K562 (cell line): ENCODE measurements around the gene ANKRD44. TPM values are rescaled to one million over a fixed set of nuclear protein-coding genes. Genes with fewer than 3 reads are reported as not detected.

Source experiments
- ATAC-seq: fragments of 200-7000 bp; cut with Tn5 transposase; 3 replicates; pipeline ENCODE4 v1.9.1; 2020; ENCODE audit warnings: moderate library complexity
- BruUV-seq: library from RNA; stranded (reverse); fragments of 400-500 nt; replicated peaks from 2 replicates; lab custom pipeline; 2021; lab: Mats Ljungman, UMichigan
- CTCF ChIA-PET: fragments of 300-600 bp; formaldehyde crosslinking; extraction: SDS; loops from one replicate; lab custom pipeline; 2021; ENCODE audit warnings: low intra/inter-chr PET ratio; lab: Yijun Ruan, JAX
- POLR2A ChIA-PET: fragments of 300-600, 350-650 bp; sonication (Branson Sonifier 250); formaldehyde crosslinking; extraction: SDS; loops from one replicate; lab custom pipeline; 2021; ENCODE audit warnings: antibody characterized with exemption, inconsistent platforms; lab: Yijun Ruan, JAX
- DNase-seq, 4 experiments: peaks; one replicate each; pipeline versions ENCODE4 v3.0.0 to v3.0.0-alpha.2; 2011 to 2018; ENCODE audit warnings: low spot score in 3 of 4, mixed read lengths in 3 of 4; ENCODE audit errors: extremely low read depth in 1 of 4
- FAIRE-seq: peaks from 2 replicates; lab custom pipeline; 2011; peaks lifted over from hg19 to GRCh38; lab: Jason Lieb, UNC
- H2AFZ ChIP-seq: 2 replicates; pipeline ENCODE4 v1.6.0; 2011; ENCODE audit warnings: low read depth, low read length, control low read depth, inconsistent platforms
- H3K27ac ChIP-seq: fragments of 200-600 bp; 3 replicates; pipeline ENCODE4 v1.8.0; 2011; ENCODE audit warnings: low read depth, mild to moderate bottlenecking, control low read depth, inconsistent platforms, low read length, moderate library complexity, mixed read lengths; ENCODE audit errors: extremely low read depth
- H3K27me3 ChIP-seq, 2 experiments: fragments of 300-600 bp in 1 of 2; 2 replicates in 1 of 2; 3 replicates in 1 of 2; pipeline versions ENCODE4 v1.6.0 to v1.8.0; 2011; ENCODE audit warnings: inconsistent platforms in 2 of 2, low read length in 2 of 2, mild to moderate bottlenecking in 1 of 2, mixed read lengths in 1 of 2, moderate library complexity in 1 of 2; ENCODE audit not compliant: control insufficient read depth in 2 of 2, insufficient read depth in 2 of 2
- H3K36me3 ChIP-seq: fragments of 300-600 bp; 3 replicates; pipeline ENCODE4 v1.8.0; 2011; ENCODE audit warnings: mild to moderate bottlenecking, low read length, inconsistent platforms; ENCODE audit not compliant: control insufficient read depth, insufficient read depth
- H3K4me1 ChIP-seq, 2 experiments: fragments of 200-600 bp in 1 of 2; replicated peaks in 1 of 2; 2 replicates in 1 of 2; 3 replicates in 1 of 2; pipeline versions ENCODE4 v1.5.1 to v1.8.0; 2011; ENCODE audit warnings: inconsistent platforms in 2 of 2, low read length in 2 of 2, mild to moderate bottlenecking in 1 of 2, mixed read lengths in 1 of 2, moderate library complexity in 1 of 2; ENCODE audit not compliant: control insufficient read depth in 2 of 2, insufficient read depth in 2 of 2
- H3K4me2 ChIP-seq: 2 replicates; pipeline ENCODE4 v1.6.1; 2011; ENCODE audit warnings: low read length, control low read depth, inconsistent platforms, mixed read lengths; ENCODE audit not compliant: insufficient read depth
- H3K4me3 ChIP-seq: fragments of 200-600 bp; sonication (generic), shearing (Covaris generic); 2 replicates; pipeline ENCODE4 v1.5.1; 2016; ENCODE audit warnings: control low read depth, inconsistent platforms
- H3K79me2 ChIP-seq: fragments of 200-600 bp; 3 replicates; pipeline ENCODE4 v1.8.0; 2011; ENCODE audit warnings: low read length, inconsistent platforms; ENCODE audit not compliant: control insufficient read depth, insufficient read depth
- H3K9ac ChIP-seq, 2 experiments: 2 replicates each; pipeline versions ENCODE4 v1.6.0 to v1.6.1; 2011; ENCODE audit warnings: low read depth in 2 of 2, low read length in 2 of 2, control low read depth in 1 of 2, inconsistent platforms in 1 of 2, mild to moderate bottlenecking in 1 of 2, mixed read lengths in 1 of 2; ENCODE audit not compliant: insufficient read depth in 1 of 2
- H3K9me1 ChIP-seq: one replicate; pipeline ENCODE4 v1.6.0; 2011; ENCODE audit warnings: inconsistent platforms, mild to moderate bottlenecking, low read length, moderate library complexity; ENCODE audit not compliant: control insufficient read depth, insufficient read depth
- H3K9me3 ChIP-seq: replicated peaks from 2 replicates; pipeline ENCODE4 v1.5.1; 2011; ENCODE audit warnings: low read depth, low read length, inconsistent platforms; ENCODE audit not compliant: control insufficient read depth, insufficient read depth
- H4K20me1 ChIP-seq: replicated peaks from 2 replicates; pipeline ENCODE4 v1.6.1; 2011; ENCODE audit warnings: low read length, inconsistent platforms, mixed read lengths; ENCODE audit not compliant: control insufficient read depth, insufficient read depth
- GABPB2 ChIP-seq: fragments of 250-450 bp; sonication (Bioruptor Pico); conservative IDR thresholded peaks from 2 replicates; pipeline ENCODE4 v1.5.1; 2021; ENCODE audit warnings: mild to moderate bottlenecking
- MAZ ChIP-seq, 2 experiments: fragments of 450-650 bp in 1 of 2; sonication (generic) in 1 of 2; formaldehyde crosslinking; IDR thresholded peaks in 1 of 2; conservative IDR thresholded peaks in 1 of 2; 2 replicates each; pipeline versions ENCODE4 v1.4.0 to v1.5.0; 2020; ENCODE audit warnings: mild to moderate bottlenecking in 1 of 2, missing genetic modification reagents in 1 of 2
- PRMT5 ChIP-seq: sonication (generic); formaldehyde crosslinking; IDR thresholded peaks from 2 replicates; pipeline ENCODE4 v1.5.0; 2020; ENCODE audit warnings: missing genetic modification reagents
- WGBS: fragments of 100-300 bp; shearing (Covaris generic); methylation state at CpG from one replicate; pipeline ENCODE4 v1.1.6; 2016; ENCODE audit warnings: low coverage, mixed read lengths; ENCODE audit not compliant: insufficient coverage; ENCODE audit errors: missing lambda C conversion rate; 5-methylcytosine and 5-hydroxymethylcytosine counted together
- in situ Hi-C: fragments of 300-500 bp; cut with MboI; formaldehyde crosslinking; loops from 4 replicates; pipeline ENCODE4 v1.15.0; 2018; ENCODE audit warnings: inconsistent platforms, mixed read lengths
- intact Hi-C: fragments of 100-400 bp; cut with micrococcal nuclease; formaldehyde crosslinking; loops from 2 replicates; pipeline ENCODE4 v1.14.2; 2022
- polyA plus RNA-seq, 8 experiments: library from polyadenylated mRNA; depleted of rRNA in 4 of 8; stranded (reverse) in 5 of 8; unstranded in 3 of 8; fragments of >200 nt; fragmentation: Nextera tagmentation in 2 of 8; fragmentation: Illumina TruSeq in 1 of 8; extraction: Ambion mirVana in 2 of 8; extraction: Trizol in 1 of 8; gene quantifications; 2 replicates each; pipeline versions ENCODE4 v1.2.1 to v1.2.3, GENCODE V29; 2011 to 2014; ENCODE audit warnings: inconsistent platforms in 1 of 8, missing spikeins in 1 of 8
- total RNA-seq, 7 experiments: library from RNA; depleted of rRNA in 6 of 7; stranded (reverse); fragments of >200 nt in 6 of 7; fragmentation: Illumina TruSeq in 2 of 7; extraction: Trizol in 2 of 7; gene quantifications; 2 replicates each; pipeline versions ENCODE4 v1.2.1 to v1.2.3, GENCODE V29; 2011 to 2021; ENCODE audit warnings: low replicate concordance in 1 of 7
- TF ChIP-seq, protein P1 (sequence below): fragments of 200-600 bp; sonication (generic); IDR thresholded peaks from one replicate; pipeline ENCODE4 v1.6.1; 2012; ENCODE audit warnings: mild to moderate bottlenecking, low read depth, low read length, inconsistent platforms
- TF ChIP-seq, protein P2 (sequence below): fragments of 200-800 bp; sonication (Bioruptor generic); IDR thresholded peaks from 2 replicates; pipeline ENCODE4 v1.6.1; 2017; ENCODE audit warnings: missing genetic modification characterization, missing compliant biosample characterization

ANKRD44 gene
- total and polyA plus RNA-seq, 9 of the 15 experiments (the other 6 are each of a cell fraction or from before 2014, with no cell fraction given), result 0.03 to 0.64 (median 0.07) TPM; not detected in 3

DNA sequence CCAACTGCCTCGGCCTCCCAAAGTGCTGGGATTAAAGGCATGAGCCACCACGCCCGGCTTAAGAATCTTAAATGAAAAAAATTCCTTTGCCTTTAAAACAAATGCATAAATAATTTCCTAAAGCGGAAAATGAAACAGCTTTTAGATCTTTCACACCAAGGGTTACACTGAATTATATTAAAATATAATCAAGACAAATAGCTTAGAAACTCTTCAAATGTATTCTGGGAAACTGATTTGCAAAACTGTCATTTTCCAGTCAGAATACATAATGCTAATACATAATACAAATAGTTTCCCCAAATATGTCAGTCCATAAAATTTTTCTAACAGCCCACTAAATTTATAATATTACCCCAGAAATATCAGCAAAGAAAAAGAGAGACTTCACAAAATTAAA lies 315.8 kb downstream of the ANKRD44 start:
- intact Hi-C loops, result no loop called here
- no peak overlapping the region for H3K4me2 ChIP-seq
- in situ Hi-C loops, result no loop called here
- H3K36me3 ChIP-seq, result no peaks in the 10 kb centered on the region
- FAIRE-seq (no peak), ATAC-seq (no peak), DNase-seq (no peak)
- BruUV-seq, result no TSS peak
- no peaks in the 10 kb centered on the region for H3K4me1 ChIP-seq
- H3K79me2 ChIP-seq, result no peaks in the 10 kb centered on the region
- ChIA-PET CTCF (no interaction called here), POLR2A (no interaction called here)
- no peak overlapping the region for H2AFZ ChIP-seq
- no peaks in the 10 kb centered on the region for H3K9me3 ChIP-seq
- 7% methylated on average over 4 of the region's 4 CpGs for WGBS
- no peak overlapping the region for H3K27ac ChIP-seq
- H3K9me1 ChIP-seq, result no peaks in the 10 kb centered on the region
- H3K9ac ChIP-seq, result no peak overlapping the region
- no peaks in the 10 kb centered on the region for H4K20me1 ChIP-seq
- H3K27me3 ChIP-seq, result no peaks in the 10 kb centered on the region
- H3K4me3 ChIP-seq, result no peak overlapping the region
- TF ChIP-seq, protein P1, sequence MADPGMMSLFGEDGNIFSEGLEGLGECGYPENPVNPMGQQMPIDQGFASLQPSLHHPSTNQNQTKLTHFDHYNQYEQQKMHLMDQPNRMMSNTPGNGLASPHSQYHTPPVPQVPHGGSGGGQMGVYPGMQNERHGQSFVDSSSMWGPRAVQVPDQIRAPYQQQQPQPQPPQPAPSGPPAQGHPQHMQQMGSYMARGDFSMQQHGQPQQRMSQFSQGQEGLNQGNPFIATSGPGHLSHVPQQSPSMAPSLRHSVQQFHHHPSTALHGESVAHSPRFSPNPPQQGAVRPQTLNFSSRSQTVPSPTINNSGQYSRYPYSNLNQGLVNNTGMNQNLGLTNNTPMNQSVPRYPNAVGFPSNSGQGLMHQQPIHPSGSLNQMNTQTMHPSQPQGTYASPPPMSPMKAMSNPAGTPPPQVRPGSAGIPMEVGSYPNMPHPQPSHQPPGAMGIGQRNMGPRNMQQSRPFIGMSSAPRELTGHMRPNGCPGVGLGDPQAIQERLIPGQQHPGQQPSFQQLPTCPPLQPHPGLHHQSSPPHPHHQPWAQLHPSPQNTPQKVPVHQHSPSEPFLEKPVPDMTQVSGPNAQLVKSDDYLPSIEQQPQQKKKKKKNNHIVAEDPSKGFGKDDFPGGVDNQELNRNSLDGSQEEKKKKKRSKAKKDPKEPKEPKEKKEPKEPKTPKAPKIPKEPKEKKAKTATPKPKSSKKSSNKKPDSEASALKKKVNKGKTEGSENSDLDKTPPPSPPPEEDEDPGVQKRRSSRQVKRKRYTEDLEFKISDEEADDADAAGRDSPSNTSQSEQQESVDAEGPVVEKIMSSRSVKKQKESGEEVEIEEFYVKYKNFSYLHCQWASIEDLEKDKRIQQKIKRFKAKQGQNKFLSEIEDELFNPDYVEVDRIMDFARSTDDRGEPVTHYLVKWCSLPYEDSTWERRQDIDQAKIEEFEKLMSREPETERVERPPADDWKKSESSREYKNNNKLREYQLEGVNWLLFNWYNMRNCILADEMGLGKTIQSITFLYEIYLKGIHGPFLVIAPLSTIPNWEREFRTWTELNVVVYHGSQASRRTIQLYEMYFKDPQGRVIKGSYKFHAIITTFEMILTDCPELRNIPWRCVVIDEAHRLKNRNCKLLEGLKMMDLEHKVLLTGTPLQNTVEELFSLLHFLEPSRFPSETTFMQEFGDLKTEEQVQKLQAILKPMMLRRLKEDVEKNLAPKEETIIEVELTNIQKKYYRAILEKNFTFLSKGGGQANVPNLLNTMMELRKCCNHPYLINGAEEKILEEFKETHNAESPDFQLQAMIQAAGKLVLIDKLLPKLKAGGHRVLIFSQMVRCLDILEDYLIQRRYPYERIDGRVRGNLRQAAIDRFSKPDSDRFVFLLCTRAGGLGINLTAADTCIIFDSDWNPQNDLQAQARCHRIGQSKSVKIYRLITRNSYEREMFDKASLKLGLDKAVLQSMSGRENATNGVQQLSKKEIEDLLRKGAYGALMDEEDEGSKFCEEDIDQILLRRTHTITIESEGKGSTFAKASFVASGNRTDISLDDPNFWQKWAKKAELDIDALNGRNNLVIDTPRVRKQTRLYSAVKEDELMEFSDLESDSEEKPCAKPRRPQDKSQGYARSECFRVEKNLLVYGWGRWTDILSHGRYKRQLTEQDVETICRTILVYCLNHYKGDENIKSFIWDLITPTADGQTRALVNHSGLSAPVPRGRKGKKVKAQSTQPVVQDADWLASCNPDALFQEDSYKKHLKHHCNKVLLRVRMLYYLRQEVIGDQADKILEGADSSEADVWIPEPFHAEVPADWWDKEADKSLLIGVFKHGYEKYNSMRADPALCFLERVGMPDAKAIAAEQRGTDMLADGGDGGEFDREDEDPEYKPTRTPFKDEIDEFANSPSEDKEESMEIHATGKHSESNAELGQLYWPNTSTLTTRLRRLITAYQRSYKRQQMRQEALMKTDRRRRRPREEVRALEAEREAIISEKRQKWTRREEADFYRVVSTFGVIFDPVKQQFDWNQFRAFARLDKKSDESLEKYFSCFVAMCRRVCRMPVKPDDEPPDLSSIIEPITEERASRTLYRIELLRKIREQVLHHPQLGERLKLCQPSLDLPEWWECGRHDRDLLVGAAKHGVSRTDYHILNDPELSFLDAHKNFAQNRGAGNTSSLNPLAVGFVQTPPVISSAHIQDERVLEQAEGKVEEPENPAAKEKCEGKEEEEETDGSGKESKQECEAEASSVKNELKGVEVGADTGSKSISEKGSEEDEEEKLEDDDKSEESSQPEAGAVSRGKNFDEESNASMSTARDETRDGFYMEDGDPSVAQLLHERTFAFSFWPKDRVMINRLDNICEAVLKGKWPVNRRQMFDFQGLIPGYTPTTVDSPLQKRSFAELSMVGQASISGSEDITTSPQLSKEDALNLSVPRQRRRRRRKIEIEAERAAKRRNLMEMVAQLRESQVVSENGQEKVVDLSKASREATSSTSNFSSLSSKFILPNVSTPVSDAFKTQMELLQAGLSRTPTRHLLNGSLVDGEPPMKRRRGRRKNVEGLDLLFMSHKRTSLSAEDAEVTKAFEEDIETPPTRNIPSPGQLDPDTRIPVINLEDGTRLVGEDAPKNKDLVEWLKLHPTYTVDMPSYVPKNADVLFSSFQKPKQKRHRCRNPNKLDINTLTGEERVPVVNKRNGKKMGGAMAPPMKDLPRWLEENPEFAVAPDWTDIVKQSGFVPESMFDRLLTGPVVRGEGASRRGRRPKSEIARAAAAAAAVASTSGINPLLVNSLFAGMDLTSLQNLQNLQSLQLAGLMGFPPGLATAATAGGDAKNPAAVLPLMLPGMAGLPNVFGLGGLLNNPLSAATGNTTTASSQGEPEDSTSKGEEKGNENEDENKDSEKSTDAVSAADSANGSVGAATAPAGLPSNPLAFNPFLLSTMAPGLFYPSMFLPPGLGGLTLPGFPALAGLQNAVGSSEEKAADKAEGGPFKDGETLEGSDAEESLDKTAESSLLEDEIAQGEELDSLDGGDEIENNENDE, result no peak
- TF ChIP-seq GABPB2 (CRISPR knock-in tag), result no peak
- TF ChIP-seq MAZ (CRISPR knock-in tag; conservative IDR thresholded peaks at IDR 0.05 in 1 of 2, IDR thresholded peaks at IDR 0.05 in 1 of 2), result no peak
- TF ChIP-seq, protein P2, sequence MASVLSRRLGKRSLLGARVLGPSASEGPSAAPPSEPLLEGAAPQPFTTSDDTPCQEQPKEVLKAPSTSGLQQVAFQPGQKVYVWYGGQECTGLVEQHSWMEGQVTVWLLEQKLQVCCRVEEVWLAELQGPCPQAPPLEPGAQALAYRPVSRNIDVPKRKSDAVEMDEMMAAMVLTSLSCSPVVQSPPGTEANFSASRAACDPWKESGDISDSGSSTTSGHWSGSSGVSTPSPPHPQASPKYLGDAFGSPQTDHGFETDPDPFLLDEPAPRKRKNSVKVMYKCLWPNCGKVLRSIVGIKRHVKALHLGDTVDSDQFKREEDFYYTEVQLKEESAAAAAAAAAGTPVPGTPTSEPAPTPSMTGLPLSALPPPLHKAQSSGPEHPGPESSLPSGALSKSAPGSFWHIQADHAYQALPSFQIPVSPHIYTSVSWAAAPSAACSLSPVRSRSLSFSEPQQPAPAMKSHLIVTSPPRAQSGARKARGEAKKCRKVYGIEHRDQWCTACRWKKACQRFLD (CRISPR knock-in tag), result no peak
- no peak for TF ChIP-seq PRMT5
- TF ChIP-seq, all 486 proteins: peak for 0
